HepG2 (cell line): ENCODE data around the gene ZXDA.
"Not testable (repeated sequence)": the region's sequence is repeated elsewhere in the genome, so short reads cannot be mapped to it uniquely, and the experiment has no call there.

Experiments
- EP300 ChIP-seq, 3 experiments: sonication (generic) in 1 of 3; formaldehyde crosslinking in 1 of 3; IDR thresholded peaks; 2 replicates each; pipeline versions ENCODE4 v1.5.1 to v1.6.1; 2011 to 2020; ENCODE audit warnings: low read depth in 2 of 3, low read length in 2 of 3, borderline replicate concordance in 1 of 3, improper control_type of control experiment in 1 of 3, mild to moderate bottlenecking in 1 of 3, missing genetic modification reagents in 1 of 3, moderate library complexity in 1 of 3
- MYNN ChIP-seq: sonication (generic); formaldehyde crosslinking; IDR thresholded peaks from 2 replicates; pipeline ENCODE4 v1.4.0; 2020; ENCODE audit warnings: mild to moderate bottlenecking, low read depth, missing genetic modification reagents
- NFE2L1 ChIP-seq: sonication (generic); formaldehyde crosslinking; IDR thresholded peaks from 2 replicates; pipeline ENCODE4 v1.4.0; 2020; ENCODE audit warnings: missing genetic modification reagents, mild to moderate bottlenecking, borderline replicate concordance
- NR2C2 ChIP-seq: sonication (generic); formaldehyde crosslinking; IDR thresholded peaks from 2 replicates; pipeline ENCODE4 v1.4.0; 2020; ENCODE audit warnings: missing genetic modification reagents, mild to moderate bottlenecking, moderate library complexity, borderline replicate concordance
- POLR2AphosphoS5 ChIP-seq: IDR thresholded peaks from 2 replicates; pipeline ENCODE4 v1.6.1; 2012; ENCODE audit warnings: low read depth, low read length
- RNF2 ChIP-seq: fragments of 450-650 bp; conservative IDR thresholded peaks from 2 replicates; pipeline ENCODE4 v1.6.1; 2016; ENCODE audit warnings: low read depth
- SIN3B ChIP-seq: fragments of 150-350 bp; IDR thresholded peaks from 2 replicates; pipeline ENCODE4 v1.6.1; 2014; ENCODE audit warnings: low read length
- ZNF180 ChIP-seq: sonication (generic); formaldehyde crosslinking; IDR thresholded peaks from 2 replicates; pipeline ENCODE4 v1.4.0; 2020; ENCODE audit warnings: low read depth, missing genetic modification reagents, borderline replicate concordance
- TF ChIP-seq, protein P1 (sequence below): IDR thresholded peaks from 2 replicates; pipeline ENCODE4 v1.6.1; 2012; ENCODE audit warnings: inconsistent platforms
- TF ChIP-seq, protein P2 (sequence below), 2 experiments: IDR thresholded peaks; 2 replicates each; pipeline ENCODE4 v1.6.1; 2011 to 2012; ENCODE audit warnings: low read length in 2 of 2, borderline replicate concordance in 1 of 2, low read depth in 1 of 2, mild to moderate bottlenecking in 1 of 2, moderate library complexity in 1 of 2
- TF ChIP-seq, protein P3 (sequence below): sonication (generic); formaldehyde crosslinking; IDR thresholded peaks from 2 replicates; pipeline ENCODE4 v1.5.0; 2020; ENCODE audit warnings: missing genetic modification reagents
- TF ChIP-seq, protein P4 (sequence below): sonication (generic); formaldehyde crosslinking; IDR thresholded peaks from 2 replicates; pipeline ENCODE4 v1.4.0; 2020; ENCODE audit warnings: missing genetic modification reagents
- TF ChIP-seq, protein P5 (sequence below): sonication (generic); formaldehyde crosslinking; IDR thresholded peaks from 2 replicates; pipeline ENCODE4 v1.5.0; 2020; ENCODE audit warnings: mild to moderate bottlenecking, missing genetic modification reagents, moderate library complexity

DNA sequence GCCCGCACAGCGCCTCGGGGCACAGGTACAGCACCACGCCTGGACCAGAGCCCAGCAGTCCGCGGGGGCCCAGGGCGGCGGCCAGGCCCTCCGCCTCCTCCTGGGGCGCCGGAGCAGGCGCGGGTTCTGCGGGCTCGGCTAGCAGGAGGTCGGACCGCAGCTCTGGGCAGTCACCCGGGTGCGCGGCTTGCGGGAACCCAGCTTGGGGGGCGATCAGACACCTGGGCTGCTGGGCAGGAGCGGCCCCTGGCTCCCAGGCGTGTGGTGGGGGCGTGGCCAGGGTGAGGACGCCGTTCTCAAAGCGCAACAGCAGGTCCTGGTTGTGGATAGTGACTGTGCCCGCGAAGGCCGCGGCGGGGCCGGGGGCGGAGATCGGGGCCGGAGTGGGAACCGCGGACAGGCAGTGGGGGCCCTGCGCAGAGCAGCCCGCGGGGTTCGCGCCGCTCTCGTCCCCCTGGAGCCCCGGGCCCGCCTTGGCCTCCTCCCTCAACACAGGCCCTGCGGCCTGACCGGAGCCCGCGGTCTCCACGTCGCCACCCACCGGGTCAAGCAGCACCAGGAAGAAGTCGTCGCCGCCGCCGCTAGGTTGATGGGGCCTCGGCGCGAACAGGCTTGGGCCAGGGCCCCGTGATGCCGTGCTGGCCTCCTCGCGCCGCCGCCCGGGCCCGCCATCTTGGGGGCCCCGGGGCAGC is 517 bp downstream of the ZXDA start:
- TF ChIP-seq SIN3B; NFE2L1 (CRISPR knock-in tag); NR2C2 (CRISPR knock-in tag); POLR2AphosphoS5; EP300 (IDR thresholded peaks at IDR 0.05; ENCODE audit: low read depth in 2 of 2, low read length in 2 of 2); EP300 (CRISPR knock-in tag; IDR thresholded peaks at IDR 0.05; ENCODE audit: borderline replicate concordance); MYNN; ZNF180 (CRISPR knock-in tag); RNF2: not testable (repeated sequence)
- TF ChIP-seq, protein P1, sequence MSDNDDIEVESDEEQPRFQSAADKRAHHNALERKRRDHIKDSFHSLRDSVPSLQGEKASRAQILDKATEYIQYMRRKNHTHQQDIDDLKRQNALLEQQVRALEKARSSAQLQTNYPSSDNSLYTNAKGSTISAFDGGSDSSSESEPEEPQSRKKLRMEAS: not testable (repeated sequence)
- TF ChIP-seq, protein P2, sequence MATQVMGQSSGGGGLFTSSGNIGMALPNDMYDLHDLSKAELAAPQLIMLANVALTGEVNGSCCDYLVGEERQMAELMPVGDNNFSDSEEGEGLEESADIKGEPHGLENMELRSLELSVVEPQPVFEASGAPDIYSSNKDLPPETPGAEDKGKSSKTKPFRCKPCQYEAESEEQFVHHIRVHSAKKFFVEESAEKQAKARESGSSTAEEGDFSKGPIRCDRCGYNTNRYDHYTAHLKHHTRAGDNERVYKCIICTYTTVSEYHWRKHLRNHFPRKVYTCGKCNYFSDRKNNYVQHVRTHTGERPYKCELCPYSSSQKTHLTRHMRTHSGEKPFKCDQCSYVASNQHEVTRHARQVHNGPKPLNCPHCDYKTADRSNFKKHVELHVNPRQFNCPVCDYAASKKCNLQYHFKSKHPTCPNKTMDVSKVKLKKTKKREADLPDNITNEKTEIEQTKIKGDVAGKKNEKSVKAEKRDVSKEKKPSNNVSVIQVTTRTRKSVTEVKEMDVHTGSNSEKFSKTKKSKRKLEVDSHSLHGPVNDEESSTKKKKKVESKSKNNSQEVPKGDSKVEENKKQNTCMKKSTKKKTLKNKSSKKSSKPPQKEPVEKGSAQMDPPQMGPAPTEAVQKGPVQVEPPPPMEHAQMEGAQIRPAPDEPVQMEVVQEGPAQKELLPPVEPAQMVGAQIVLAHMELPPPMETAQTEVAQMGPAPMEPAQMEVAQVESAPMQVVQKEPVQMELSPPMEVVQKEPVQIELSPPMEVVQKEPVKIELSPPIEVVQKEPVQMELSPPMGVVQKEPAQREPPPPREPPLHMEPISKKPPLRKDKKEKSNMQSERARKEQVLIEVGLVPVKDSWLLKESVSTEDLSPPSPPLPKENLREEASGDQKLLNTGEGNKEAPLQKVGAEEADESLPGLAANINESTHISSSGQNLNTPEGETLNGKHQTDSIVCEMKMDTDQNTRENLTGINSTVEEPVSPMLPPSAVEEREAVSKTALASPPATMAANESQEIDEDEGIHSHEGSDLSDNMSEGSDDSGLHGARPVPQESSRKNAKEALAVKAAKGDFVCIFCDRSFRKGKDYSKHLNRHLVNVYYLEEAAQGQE (IDR thresholded peaks at IDR 0.05; ENCODE audit: borderline replicate concordance in 1 of 2, low read depth in 1 of 2, low read length in 2 of 2): not testable (repeated sequence)
- TF ChIP-seq, protein P3, sequence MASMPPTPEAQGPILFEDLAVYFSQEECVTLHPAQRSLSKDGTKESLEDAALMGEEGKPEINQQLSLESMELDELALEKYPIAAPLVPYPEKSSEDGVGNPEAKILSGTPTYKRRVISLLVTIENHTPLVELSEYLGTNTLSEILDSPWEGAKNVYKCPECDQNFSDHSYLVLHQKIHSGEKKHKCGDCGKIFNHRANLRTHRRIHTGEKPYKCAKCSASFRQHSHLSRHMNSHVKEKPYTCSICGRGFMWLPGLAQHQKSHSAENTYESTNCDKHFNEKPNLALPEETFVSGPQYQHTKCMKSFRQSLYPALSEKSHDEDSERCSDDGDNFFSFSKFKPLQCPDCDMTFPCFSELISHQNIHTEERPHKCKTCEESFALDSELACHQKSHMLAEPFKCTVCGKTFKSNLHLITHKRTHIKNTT (CRISPR knock-in tag): not testable (repeated sequence)
- TF ChIP-seq, protein P4, sequence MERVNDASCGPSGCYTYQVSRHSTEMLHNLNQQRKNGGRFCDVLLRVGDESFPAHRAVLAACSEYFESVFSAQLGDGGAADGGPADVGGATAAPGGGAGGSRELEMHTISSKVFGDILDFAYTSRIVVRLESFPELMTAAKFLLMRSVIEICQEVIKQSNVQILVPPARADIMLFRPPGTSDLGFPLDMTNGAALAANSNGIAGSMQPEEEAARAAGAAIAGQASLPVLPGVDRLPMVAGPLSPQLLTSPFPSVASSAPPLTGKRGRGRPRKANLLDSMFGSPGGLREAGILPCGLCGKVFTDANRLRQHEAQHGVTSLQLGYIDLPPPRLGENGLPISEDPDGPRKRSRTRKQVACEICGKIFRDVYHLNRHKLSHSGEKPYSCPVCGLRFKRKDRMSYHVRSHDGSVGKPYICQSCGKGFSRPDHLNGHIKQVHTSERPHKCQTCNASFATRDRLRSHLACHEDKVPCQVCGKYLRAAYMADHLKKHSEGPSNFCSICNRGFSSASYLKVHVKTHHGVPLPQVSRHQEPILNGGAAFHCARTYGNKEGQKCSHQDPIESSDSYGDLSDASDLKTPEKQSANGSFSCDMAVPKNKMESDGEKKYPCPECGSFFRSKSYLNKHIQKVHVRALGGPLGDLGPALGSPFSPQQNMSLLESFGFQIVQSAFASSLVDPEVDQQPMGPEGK (CRISPR knock-in tag): not testable (repeated sequence)
- TF ChIP-seq, protein P5, sequence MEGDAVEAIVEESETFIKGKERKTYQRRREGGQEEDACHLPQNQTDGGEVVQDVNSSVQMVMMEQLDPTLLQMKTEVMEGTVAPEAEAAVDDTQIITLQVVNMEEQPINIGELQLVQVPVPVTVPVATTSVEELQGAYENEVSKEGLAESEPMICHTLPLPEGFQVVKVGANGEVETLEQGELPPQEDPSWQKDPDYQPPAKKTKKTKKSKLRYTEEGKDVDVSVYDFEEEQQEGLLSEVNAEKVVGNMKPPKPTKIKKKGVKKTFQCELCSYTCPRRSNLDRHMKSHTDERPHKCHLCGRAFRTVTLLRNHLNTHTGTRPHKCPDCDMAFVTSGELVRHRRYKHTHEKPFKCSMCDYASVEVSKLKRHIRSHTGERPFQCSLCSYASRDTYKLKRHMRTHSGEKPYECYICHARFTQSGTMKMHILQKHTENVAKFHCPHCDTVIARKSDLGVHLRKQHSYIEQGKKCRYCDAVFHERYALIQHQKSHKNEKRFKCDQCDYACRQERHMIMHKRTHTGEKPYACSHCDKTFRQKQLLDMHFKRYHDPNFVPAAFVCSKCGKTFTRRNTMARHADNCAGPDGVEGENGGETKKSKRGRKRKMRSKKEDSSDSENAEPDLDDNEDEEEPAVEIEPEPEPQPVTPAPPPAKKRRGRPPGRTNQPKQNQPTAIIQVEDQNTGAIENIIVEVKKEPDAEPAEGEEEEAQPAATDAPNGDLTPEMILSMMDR (CRISPR knock-in tag): not testable (repeated sequence)
